Measurements from ENCODE around the gene MFAP3. TPM values are rescaled to one million over a fixed set of nuclear protein-coding genes. Genes with fewer than 3 reads are reported as not detected.

Gene MFAP3
- polyA plus RNA-seq, 1 experiment, result 44.8 TPM

- ChIA-PET POLR2A (no interaction called here), CTCF (no interaction called here)
- no peak for DNase-seq (ENCODE audit: low read depth, low spot score)
- Histone ChIP-seq H3K9me3 (ENCODE audit: control insufficient read depth, insufficient read depth, low read length) (no peaks in the 10 kb centered on the region), H3K27me3 (ENCODE audit: control insufficient read depth, insufficient read depth, low read length) (no peaks in the 10 kb centered on the region), H3K27ac (ENCODE audit: low read depth, low read length) (no peak overlapping the region), H3K4me3 (ENCODE audit: low read depth, low read length) (no peak overlapping the region)
- TF ChIP-seq, protein P1, sequence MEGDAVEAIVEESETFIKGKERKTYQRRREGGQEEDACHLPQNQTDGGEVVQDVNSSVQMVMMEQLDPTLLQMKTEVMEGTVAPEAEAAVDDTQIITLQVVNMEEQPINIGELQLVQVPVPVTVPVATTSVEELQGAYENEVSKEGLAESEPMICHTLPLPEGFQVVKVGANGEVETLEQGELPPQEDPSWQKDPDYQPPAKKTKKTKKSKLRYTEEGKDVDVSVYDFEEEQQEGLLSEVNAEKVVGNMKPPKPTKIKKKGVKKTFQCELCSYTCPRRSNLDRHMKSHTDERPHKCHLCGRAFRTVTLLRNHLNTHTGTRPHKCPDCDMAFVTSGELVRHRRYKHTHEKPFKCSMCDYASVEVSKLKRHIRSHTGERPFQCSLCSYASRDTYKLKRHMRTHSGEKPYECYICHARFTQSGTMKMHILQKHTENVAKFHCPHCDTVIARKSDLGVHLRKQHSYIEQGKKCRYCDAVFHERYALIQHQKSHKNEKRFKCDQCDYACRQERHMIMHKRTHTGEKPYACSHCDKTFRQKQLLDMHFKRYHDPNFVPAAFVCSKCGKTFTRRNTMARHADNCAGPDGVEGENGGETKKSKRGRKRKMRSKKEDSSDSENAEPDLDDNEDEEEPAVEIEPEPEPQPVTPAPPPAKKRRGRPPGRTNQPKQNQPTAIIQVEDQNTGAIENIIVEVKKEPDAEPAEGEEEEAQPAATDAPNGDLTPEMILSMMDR (IDR thresholded peaks at IDR 0.05; ENCODE audit: low read depth, low read length), result no peak
Measured at GRCh38 chr5:154000703-154001102, 38.1 kb upstream of the MFAP3 start.

DNA sequence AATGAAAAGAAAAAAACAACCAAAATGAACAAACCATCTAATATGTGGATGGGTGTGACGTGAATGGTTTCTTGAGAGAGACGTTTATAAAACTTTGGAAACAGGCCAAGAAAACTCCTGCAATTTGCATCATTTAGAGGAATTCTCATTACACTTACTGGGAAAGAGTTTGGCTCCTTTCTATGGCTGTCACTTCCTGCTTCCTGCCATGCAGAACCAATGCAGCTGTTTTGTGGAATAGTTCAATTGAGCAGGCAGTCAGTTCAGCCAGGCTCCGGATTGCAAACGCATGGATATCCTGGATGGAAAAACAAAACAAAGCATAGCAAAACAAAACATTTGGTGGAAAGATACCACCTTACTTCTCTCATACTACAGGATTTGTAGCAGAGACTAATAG, 36.7 kb upstream of the MFAP3 start:
- Histone ChIP-seq H3K27me3 (ENCODE audit: control insufficient read depth, insufficient read depth, low read length) (no peaks in the 10 kb centered on the region), H3K9me3 (ENCODE audit: control insufficient read depth, insufficient read depth, low read length) (no peaks in the 10 kb centered on the region), H3K4me3 (ENCODE audit: low read depth, low read length) (no peak overlapping the region), H3K27ac (ENCODE audit: low read depth, low read length) (no peak overlapping the region)
- DNase-seq (ENCODE audit: low read depth, low spot score), result no peak
- ChIA-PET CTCF (no interaction called here), POLR2A (no interaction called here)
- TF ChIP-seq, protein P1 (IDR thresholded peaks at IDR 0.05; ENCODE audit: low read depth, low read length), result no peak

- Histone ChIP-seq H3K27me3 (ENCODE audit: control insufficient read depth, insufficient read depth, low read length) (no peaks in the 10 kb centered on the region), H3K27ac (ENCODE audit: low read depth, low read length) (no peak overlapping the region), H3K9me3 (ENCODE audit: control insufficient read depth, insufficient read depth, low read length) (no peaks in the 10 kb centered on the region), H3K4me3 (ENCODE audit: low read depth, low read length) (no peak overlapping the region)
- ChIA-PET POLR2A (no interaction called here), CTCF (interaction anchor here (0.5 kb wide), 1 partner anchor 49 kb away, joined by 4 read pairs; no protein-coding TSS in a partner anchor)
- DNase-seq (ENCODE audit: low read depth, low spot score), result no peak
- TF ChIP-seq, protein P1 (IDR thresholded peaks at IDR 0.05; ENCODE audit: low read depth, low read length), result no peak
Measured at GRCh38 chr5:154002511-154003020, 36.2 kb upstream of the MFAP3 start.

DNA sequence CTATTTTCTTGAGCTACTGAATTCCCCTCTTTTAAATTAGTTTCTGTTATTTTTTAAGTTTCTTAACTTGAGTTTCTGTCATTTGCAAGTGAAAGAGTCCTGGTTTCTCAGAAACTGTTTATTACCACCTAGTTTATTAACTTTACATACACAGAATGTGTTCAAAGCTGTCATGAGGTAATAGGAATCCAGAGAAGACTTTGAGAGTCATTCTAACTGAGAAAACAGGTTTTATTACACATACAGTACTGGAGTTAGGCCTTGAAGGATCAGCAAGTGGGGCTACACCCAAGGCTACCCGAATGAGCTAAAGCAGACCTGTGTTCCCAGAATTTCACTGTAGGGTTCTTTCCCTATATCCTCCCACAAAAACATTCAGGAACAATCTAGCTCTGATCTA, 33.1 kb upstream of the MFAP3 start:
- H3K27ac ChIP-seq (ENCODE audit: low read depth, low read length), result no peak overlapping the region
- H3K9me3 ChIP-seq (ENCODE audit: control insufficient read depth, insufficient read depth, low read length), result no peaks in the 10 kb centered on the region
- TF ChIP-seq, protein P1 (IDR thresholded peaks at IDR 0.05; ENCODE audit: low read depth, low read length), result no peak
- H3K4me3 ChIP-seq (ENCODE audit: low read depth, low read length), result no peak overlapping the region
- CTCF ChIA-PET, result interaction anchor here (1.2 kb wide), 1 partner anchor 192 kb away, joined by 5 read pairs; no protein-coding TSS in a partner anchor
- no peak for DNase-seq (ENCODE audit: low read depth, low spot score)
- POLR2A ChIA-PET, result no interaction called here
- H3K27me3 ChIP-seq (ENCODE audit: control insufficient read depth, insufficient read depth, low read length), result no peaks in the 10 kb centered on the region

DNA sequence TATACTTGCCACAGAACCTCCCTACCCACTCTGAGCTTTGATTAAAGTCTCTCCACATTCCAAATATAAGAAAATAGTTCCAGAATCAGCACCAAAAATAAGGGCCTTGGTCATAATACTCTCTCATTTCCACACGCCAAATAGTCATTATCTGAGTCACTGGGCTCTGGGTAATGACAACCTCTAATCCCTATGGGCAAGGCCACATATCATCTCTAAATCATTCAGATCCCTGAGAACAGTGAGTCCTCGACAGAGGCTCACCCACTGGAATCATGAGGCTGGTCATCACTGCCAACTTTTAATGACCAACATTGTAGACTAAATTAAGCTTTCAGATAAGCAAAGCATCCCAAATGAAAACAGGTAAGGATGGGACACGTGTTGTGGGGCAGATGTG, 28.1 kb upstream of the MFAP3 start:
- Histone ChIP-seq H3K9me3 (ENCODE audit: control insufficient read depth, insufficient read depth, low read length) (no peaks in the 10 kb centered on the region), H3K27me3 (ENCODE audit: control insufficient read depth, insufficient read depth, low read length) (no peaks in the 10 kb centered on the region), H3K27ac (ENCODE audit: low read depth, low read length) (no peak overlapping the region), H3K4me3 (ENCODE audit: low read depth, low read length) (no peak overlapping the region)
- DNase-seq (ENCODE audit: low read depth, low spot score), result no peak
- TF ChIP-seq, protein P1 (IDR thresholded peaks at IDR 0.05; ENCODE audit: low read depth, low read length), result no peak
- CTCF ChIA-PET, result no interaction called here
- POLR2A ChIA-PET, result no interaction called here

All from AG04450 (cell line).